Transverse colon (tissue), 4 donors: ENCODE results near the gene PDE4B.

ENCODE experiments used
- EP300 ChIP-seq: sonication (generic); formaldehyde crosslinking; IDR thresholded peaks from one replicate; pipeline ENCODE4 v1.6.1; 2017; ENCODE audit warnings: antibody characterized with exemption, low read depth
- POLR2A ChIP-seq: fragments of 450-650 bp; IDR thresholded peaks from one replicate; pipeline ENCODE4 v1.6.1; 2016; ENCODE audit warnings: antibody characterized with exemption, mild to moderate bottlenecking, moderate library complexity
- POLR2AphosphoS5 ChIP-seq, 3 donors: sonication (generic); formaldehyde crosslinking; IDR thresholded peaks; one replicate each; pipeline ENCODE4 v1.6.1; 2016; ENCODE audit warnings: antibody characterized with exemption in 3 of 3
- TF ChIP-seq, protein P1 (sequence below), 5 experiments: fragments of 200-600 bp in 3 of 5; fragments of 450-650 bp in 2 of 5; sonication (generic) in 3 of 5; IDR thresholded peaks; 1 replicate in 2 of 5; 2 replicates in 3 of 5; pipeline ENCODE4 v1.5.1; 2016 to 2017; ENCODE audit warnings: antibody characterized with exemption in 5 of 5, inconsistent platforms in 3 of 5, mild to moderate bottlenecking in 2 of 5, moderate library complexity in 1 of 5

DNA sequence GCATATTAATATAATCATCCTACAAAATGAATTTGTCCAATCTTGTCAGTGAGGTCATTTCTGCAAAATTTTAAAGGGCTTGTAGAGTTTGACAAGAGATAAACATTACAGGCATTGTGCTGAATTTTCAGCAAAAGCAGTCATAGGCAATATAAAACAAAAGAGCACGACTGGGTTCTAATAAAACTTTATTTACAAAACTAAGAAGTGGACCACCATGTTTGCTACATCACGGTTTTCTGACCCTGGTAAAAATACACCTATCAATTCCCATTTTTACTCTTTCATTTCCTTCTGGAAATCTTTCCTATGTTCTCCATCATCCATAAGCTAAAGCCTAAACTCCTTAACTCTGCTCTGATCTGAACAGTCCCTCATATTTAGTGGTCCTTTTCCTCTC is 511.4 kb downstream of the PDE4B start:
- TF ChIP-seq, protein P1, sequence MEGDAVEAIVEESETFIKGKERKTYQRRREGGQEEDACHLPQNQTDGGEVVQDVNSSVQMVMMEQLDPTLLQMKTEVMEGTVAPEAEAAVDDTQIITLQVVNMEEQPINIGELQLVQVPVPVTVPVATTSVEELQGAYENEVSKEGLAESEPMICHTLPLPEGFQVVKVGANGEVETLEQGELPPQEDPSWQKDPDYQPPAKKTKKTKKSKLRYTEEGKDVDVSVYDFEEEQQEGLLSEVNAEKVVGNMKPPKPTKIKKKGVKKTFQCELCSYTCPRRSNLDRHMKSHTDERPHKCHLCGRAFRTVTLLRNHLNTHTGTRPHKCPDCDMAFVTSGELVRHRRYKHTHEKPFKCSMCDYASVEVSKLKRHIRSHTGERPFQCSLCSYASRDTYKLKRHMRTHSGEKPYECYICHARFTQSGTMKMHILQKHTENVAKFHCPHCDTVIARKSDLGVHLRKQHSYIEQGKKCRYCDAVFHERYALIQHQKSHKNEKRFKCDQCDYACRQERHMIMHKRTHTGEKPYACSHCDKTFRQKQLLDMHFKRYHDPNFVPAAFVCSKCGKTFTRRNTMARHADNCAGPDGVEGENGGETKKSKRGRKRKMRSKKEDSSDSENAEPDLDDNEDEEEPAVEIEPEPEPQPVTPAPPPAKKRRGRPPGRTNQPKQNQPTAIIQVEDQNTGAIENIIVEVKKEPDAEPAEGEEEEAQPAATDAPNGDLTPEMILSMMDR (IDR thresholded peaks at IDR 0.05) = no peak
- TF ChIP-seq POLR2AphosphoS5 (IDR thresholded peaks at IDR 0.05) = no peak
- TF ChIP-seq EP300 = no peak
- no peak for TF ChIP-seq POLR2A
